Natural killer cell (primary cell): ENCODE data around the gene SINHCAF. TPM values are rescaled to one million over a fixed set of nuclear protein-coding genes. Genes with fewer than 3 reads are reported as not detected.

ENCODE experiments used
- ATAC-seq, 3 donors: fragments of 150-1000 bp in 2 of 3; fragments of 200-7000 bp in 1 of 3; cut with Tn5 transposase; 1 replicate in 1 of 3; 2 replicates in 2 of 3; pipeline ENCODE4 v1.10.0; 2021; ENCODE audit warnings: mild to moderate bottlenecking in 2 of 3, moderate library complexity in 2 of 3
- DNase-seq, 2 donors: peaks; one replicate each; pipeline versions ENCODE4 v3.0.0 to v3.0.0-alpha.2; 2013 to 2021; ENCODE audit warnings: mixed read lengths in 1 of 2
- H3K27ac ChIP-seq: one replicate; pipeline ENCODE4 v1.5.1; 2013; ENCODE audit warnings: mild to moderate bottlenecking, low read length
- H3K27me3 ChIP-seq: one replicate; pipeline ENCODE4 v1.6.1; 2013; ENCODE audit warnings: low read length; ENCODE audit not compliant: control insufficient read depth, insufficient read depth
- H3K36me3 ChIP-seq: one replicate; pipeline ENCODE4 v1.6.1; 2013; ENCODE audit warnings: low read length; ENCODE audit not compliant: control insufficient read depth, insufficient read depth
- H3K4me1 ChIP-seq: one replicate; pipeline ENCODE4 v1.6.1; 2013; ENCODE audit warnings: low read length; ENCODE audit not compliant: control insufficient read depth, insufficient read depth
- H3K4me3 ChIP-seq: one replicate; pipeline ENCODE4 v1.5.1; 2013; ENCODE audit warnings: low read length
- H3K9me3 ChIP-seq: one replicate; pipeline ENCODE4 v1.6.1; 2013; ENCODE audit warnings: low read length; ENCODE audit not compliant: control insufficient read depth, insufficient read depth
- H3K27ac Mint-ChIP-seq, 2 donors: one replicate each; pipeline ENCODE4 v1.8.0; 2022; ENCODE audit warnings: mild to moderate bottlenecking in 2 of 2, mixed read lengths in 2 of 2, moderate library complexity in 1 of 2
- H3K27me3 Mint-ChIP-seq, 2 donors: one replicate each; pipeline ENCODE4 v1.8.0; 2022; ENCODE audit warnings: low read depth in 2 of 2, mixed read lengths in 2 of 2
- H3K36me3 Mint-ChIP-seq: one replicate; pipeline ENCODE4 v1.8.0; 2022; ENCODE audit warnings: mixed read lengths
- H3K4me1 Mint-ChIP-seq, 2 donors: one replicate each; pipeline ENCODE4 v1.8.0; 2022; ENCODE audit warnings: mixed read lengths in 2 of 2
- H3K4me3 Mint-ChIP-seq: one replicate; pipeline ENCODE4 v1.8.0; 2022; ENCODE audit warnings: mild to moderate bottlenecking, moderate library complexity, mixed read lengths
- H3K9me3 Mint-ChIP-seq, 2 donors: one replicate each; pipeline ENCODE4 v1.8.0; 2022; ENCODE audit warnings: mixed read lengths in 2 of 2
- WGBS: methylation state at CpG from one replicate; pipeline ENCODE4 v1.1.7; 2013; ENCODE audit warnings: missing lambda C conversion rate; ENCODE audit not compliant: insufficient coverage; 5-methylcytosine and 5-hydroxymethylcytosine counted together
- intact Hi-C: fragments of 100-400 bp; cut with micrococcal nuclease; formaldehyde crosslinking; loops from one replicate; pipeline ENCODE4 v1.14.2; 2022
- total RNA-seq, 4 donors: library from RNA; stranded (reverse); fragments of 120-200 nt in 1 of 4; gene quantifications; one replicate each; pipeline versions ENCODE4 v1.2.3 to v1.2.4, GENCODE V29; 2013 to 2022
- TF ChIP-seq, protein P1 (sequence below): fragments of 200-600 bp; IDR thresholded peaks from one replicate; pipeline ENCODE4 v1.8.0; 2022; ENCODE audit warnings: antibody characterized with exemption

SINHCAF gene
- total RNA-seq, 3 donors from 2014 or later (not counting 1 experiment from before 2014, with no cell fraction given), result 40.4 to 55.0 (median 41.0) TPM

DNA sequence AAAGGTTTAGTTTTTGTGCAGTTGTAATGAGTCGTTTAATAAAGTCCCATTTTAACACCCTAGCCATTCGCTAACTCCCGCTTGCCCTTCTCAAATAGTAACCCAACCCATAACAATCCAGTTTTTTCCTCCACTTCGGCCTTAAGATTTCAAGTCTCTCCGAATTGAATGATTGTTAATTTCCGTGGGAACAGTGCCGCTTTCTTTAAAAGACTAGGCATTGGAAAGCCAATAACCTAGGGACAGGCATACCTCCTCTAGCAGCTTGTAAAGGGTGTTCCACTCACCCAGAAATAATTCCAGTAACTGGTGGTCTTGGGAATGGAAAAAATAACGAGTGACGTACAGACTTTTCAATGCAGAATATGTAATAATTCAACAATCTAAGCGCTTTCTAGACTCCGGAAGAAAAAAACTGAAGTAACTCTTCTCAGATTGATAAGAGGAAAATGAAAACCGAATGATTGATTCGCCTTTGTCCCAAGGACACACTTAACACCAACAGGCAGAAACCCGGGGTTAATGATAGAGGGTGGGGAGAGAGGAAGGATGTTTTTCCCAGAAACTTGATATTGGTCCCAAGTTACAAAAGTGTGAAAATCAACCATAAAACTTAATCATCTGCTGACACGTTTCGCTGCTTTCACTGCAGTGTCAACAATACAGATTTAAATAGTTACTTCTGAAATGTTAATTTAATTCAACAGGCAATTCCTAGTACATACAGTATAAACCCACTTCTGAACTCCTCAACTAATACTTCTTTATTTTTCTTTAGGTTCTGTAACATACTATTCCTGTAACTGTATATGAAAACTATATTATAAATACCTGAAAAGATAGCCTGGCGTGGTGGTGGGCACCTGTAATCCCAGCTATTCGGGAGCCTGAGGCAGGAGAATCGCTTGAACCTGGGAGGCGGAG is 1.0 kb upstream of the SINHCAF start:
- intact Hi-C loops, result loop anchor here (1.0 to 10.0 kb wide), 3 partner anchors 24 to 568 kb away; partner anchors contain the start of gene AMN1
- Mint-ChIP-seq H3K27me3 (no peaks in the 10 kb centered on the region), H3K27ac (peak overlapping the region; percentile 91 to 96), H3K36me3 (no peaks in the 10 kb centered on the region), H3K9me3 (no peaks in the 10 kb centered on the region), H3K4me1 (peaks cover 20 to 27% of the 10 kb centered on the region in 2 donors), H3K4me3 (peak overlapping the region; percentile 99)
- H3K27ac ChIP-seq, result peak overlapping the region; percentile 72
- H3K36me3 ChIP-seq, result no peaks in the 10 kb centered on the region
- peaks cover 9% of the 10 kb centered on the region for H3K4me1 ChIP-seq
- TF ChIP-seq, protein P1, sequence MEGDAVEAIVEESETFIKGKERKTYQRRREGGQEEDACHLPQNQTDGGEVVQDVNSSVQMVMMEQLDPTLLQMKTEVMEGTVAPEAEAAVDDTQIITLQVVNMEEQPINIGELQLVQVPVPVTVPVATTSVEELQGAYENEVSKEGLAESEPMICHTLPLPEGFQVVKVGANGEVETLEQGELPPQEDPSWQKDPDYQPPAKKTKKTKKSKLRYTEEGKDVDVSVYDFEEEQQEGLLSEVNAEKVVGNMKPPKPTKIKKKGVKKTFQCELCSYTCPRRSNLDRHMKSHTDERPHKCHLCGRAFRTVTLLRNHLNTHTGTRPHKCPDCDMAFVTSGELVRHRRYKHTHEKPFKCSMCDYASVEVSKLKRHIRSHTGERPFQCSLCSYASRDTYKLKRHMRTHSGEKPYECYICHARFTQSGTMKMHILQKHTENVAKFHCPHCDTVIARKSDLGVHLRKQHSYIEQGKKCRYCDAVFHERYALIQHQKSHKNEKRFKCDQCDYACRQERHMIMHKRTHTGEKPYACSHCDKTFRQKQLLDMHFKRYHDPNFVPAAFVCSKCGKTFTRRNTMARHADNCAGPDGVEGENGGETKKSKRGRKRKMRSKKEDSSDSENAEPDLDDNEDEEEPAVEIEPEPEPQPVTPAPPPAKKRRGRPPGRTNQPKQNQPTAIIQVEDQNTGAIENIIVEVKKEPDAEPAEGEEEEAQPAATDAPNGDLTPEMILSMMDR, result no peak
- H3K4me3 ChIP-seq, result peak overlapping the region; percentile 74
- no peak for ATAC-seq
- WGBS, result 91% methylated on average over 10 of the region's 20 CpGs
- DNase-seq, result no peak
- no peaks in the 10 kb centered on the region for H3K9me3 ChIP-seq
- no peaks in the 10 kb centered on the region for H3K27me3 ChIP-seq

DNA sequence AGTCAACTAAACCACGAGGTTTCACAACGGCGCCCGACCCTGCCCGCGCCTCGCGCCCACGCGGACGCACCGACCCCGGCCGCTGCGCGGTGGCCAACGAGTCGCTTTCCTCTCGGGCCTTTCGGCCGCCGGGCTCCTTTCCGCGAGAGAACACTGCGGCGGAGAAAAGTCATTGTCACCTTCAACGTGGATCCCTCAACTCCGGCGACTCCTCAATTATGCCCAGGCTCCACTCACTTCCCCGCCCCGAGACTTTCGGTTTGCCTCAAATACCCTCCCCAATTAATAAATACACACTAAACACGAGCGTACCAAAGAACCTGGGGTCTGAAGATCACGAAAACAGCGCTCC is 450 bp downstream of the SINHCAF start:
- Histone ChIP-seq H3K4me3 (peak overlapping the region; percentile 74), H3K36me3 (no peaks in the 10 kb centered on the region), H3K4me1 (peaks cover 9% of the 10 kb centered on the region), H3K27ac (peak overlapping the region; percentile 94), H3K27me3 (no peaks in the 10 kb centered on the region), H3K9me3 (no peaks in the 10 kb centered on the region)
- Mint-ChIP-seq H3K27me3 (no peaks in the 10 kb centered on the region), H3K27ac (peak overlapping the region; percentile 91 to 96), H3K4me1 (peaks cover 20 to 27% of the 10 kb centered on the region in 2 donors), H3K9me3 (no peaks in the 10 kb centered on the region), H3K4me3 (peak overlapping the region; percentile 99), H3K36me3 (no peaks in the 10 kb centered on the region)
- intact Hi-C loops, result loop anchor here (10.0 kb wide), 2 partner anchors 399 to 569 kb away; partner anchors contain the start of gene AMN1
- WGBS, result under 1% methylated on average over 32 of the region's 36 CpGs
- TF ChIP-seq, protein P1, result no peak
- ATAC-seq (no peak), DNase-seq (no peak)

DNA sequence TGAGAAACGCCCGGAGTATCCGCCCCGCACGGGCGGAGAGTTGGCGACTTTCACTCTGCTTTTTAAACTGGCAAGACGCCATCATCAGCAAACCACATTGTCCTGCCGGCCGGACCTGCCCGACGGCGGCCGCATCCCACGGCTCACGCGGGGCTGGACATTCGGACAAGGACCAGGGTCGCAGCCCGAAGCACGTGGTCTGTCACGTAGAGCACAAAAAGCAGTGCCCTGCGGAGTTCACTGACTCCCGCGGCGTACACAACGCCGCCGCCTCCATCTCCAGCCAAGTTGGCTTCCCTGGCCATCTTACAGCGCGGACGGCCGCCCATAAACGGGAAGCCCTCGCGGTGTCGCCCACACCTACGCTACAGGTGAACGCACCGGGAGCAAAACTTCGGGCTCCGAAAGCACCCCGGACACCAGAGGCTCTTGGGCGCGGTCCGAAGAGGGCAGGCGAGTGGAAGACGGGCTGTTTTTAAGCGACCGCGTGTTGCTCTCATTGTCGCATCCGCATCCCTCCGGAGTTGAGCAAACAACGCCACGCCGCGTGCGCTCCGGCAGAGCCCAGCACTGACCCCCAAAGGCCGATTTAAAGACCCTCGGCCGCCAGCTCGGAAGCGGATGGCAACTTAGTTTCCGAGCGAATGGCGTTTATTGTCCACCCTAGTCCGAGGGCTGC is 966 bp downstream of the SINHCAF start:
- H3K27ac ChIP-seq, result peak overlapping the region; percentile 94
- peak overlapping the region; percentile 91 to 96 for H3K27ac Mint-ChIP-seq
- H3K27me3 Mint-ChIP-seq, result no peaks in the 10 kb centered on the region
- H3K9me3 Mint-ChIP-seq, result no peaks in the 10 kb centered on the region
- H3K36me3 ChIP-seq, result no peaks in the 10 kb centered on the region
- WGBS, result under 1% methylated on average over 69 of the region's 69 CpGs
- H3K27me3 ChIP-seq, result no peaks in the 10 kb centered on the region
- H3K4me3 ChIP-seq, result peak overlapping the region; percentile 74
- intact Hi-C loops, result loop anchor here (10.0 kb wide), 2 partner anchors 400 to 570 kb away; partner anchors contain the start of gene AMN1
- H3K4me3 Mint-ChIP-seq, result peak overlapping the region; percentile 99
- H3K4me1 Mint-ChIP-seq, result peaks cover 21 to 27% of the 10 kb centered on the region in 2 donors
- no peaks in the 10 kb centered on the region for H3K36me3 Mint-ChIP-seq
- peak; percentile 2 to 11 (median 6) for ATAC-seq
- TF ChIP-seq, protein P1, result no peak
- peak; percentile 45 to 69 for DNase-seq
- H3K9me3 ChIP-seq, result no peaks in the 10 kb centered on the region
- H3K4me1 ChIP-seq, result peaks cover 9% of the 10 kb centered on the region
